HG03025 (cell line): ENCODE data around the gene SDHAF1.
A peak's percentile ranks its signal among the peaks of the same experiment; 100 is the strongest.
"Not testable (repeated sequence)": the region's sequence is repeated elsewhere in the genome, so short reads cannot be mapped to it uniquely, and the experiment has no call there.

Experiments
- ATAC-seq: cut with Tn5 transposase; IDR thresholded peaks from one replicate; pipeline ENCODE4 v1.9.1; 2021; ENCODE audit warnings: mild to moderate bottlenecking, moderate library complexity; ENCODE audit not compliant: unreplicated experiment, low FRiP score

SDHAF1 gene

GRCh38 chr19:36014012-36014924 lies 19.3 kb downstream of the SDHAF1 start, which contains the start of gene ALKBH6:
TSS of gene ALKBH6 (minus strand) at chr19:36014213. CDS start at chr19:36013397, 816 bp downstream.
- peak; percentile 94 for ATAC-seq

- ATAC-seq, result no peak
Measured at GRCh38 chr19:36019061-36019670, 24.2 kb downstream of the SDHAF1 start.

- ATAC-seq, result no peak
Measured at GRCh38 chr19:36023432-36023831, 28.4 kb downstream of the SDHAF1 start.

DNA sequence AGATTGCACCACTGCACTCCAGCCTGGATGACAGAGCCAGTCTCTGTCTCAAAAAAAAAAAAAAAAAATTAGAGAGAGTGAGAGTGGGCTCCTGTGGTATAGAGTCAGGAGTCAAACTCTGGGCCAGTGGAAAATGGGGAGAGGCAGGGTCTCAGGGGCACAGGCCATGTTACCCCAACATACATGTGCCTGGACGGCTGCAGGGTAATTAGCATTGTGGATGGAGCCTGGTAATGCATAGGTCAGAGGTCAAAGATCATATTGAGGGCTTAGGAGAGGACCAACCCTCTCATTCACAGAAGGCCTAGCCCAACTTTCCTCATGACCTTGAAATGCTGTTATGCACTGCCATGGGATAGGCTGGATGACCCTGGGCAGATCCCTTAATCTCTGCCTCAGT lies 30.6 kb downstream of the SDHAF1 start:
- no peak for ATAC-seq

DNA sequence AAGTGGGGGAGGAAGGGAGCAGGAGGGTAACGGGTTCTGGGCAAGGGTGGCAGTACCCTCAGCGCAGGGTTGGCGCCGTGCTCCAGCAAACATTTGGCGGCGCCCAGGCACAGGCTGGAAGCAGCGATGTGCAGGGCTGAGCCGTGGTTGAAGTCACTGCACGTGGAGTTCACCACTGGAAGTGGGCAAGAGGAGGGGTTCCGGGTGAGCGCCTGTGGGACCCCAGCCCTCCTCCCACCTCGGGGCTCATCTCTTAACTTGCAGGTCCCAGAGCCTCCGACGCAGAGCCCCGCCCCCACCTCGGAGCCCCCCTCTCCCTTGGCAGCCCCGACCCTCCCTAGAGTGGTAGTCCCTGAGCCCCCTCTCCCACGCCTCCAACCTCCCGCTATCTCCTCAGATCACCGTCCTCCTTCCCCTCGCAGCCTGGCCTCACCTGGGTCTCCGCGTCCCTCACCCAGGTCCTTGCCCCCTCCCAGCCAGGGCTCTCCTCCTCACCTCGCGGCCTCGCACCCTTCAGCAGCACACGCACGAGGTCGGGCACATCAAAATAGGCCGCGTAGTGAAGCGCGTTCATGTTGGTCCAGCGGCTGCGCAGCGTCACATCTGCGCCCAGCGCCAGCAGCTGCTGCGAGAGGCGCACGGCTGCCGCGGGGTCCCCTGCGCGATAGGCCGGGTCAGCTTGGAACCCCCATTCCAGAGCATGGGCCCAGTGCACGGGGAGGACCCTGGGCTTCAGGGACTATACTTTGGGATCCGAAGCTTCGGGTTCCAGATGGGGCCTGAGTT lies 31.3 kb downstream of the SDHAF1 start:
- no peak for ATAC-seq

- ATAC-seq, result no peak
Measured at GRCh38 chr19:36027696-36028095, 32.7 kb downstream of the SDHAF1 start.

GRCh38 chr19:36028313-36029041 lies 33.5 kb downstream of the SDHAF1 start:
- ATAC-seq, result no peak

GRCh38 chr19:36030264-36031148 lies 35.5 kb downstream of the SDHAF1 start:
- ATAC-seq, result no peak

DNA sequence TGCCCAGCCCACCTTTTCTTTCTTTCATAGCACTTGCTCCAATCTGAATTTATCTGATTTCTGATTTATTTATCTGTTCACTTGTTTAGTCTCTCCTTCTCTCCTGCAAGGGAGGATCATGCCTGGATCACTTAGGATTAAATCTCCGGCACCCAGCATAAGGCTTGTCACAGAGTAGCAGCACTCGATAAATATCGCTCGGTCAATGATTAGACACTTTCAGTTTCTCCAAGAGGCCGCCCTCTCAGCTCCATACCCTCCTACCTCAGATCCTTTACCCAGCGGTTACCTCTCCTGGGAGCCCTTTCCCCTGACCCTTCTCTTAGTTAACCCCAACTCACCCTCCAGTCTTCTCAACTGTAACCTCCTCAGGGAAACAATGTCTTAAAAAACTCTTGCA lies 36.3 kb downstream of the SDHAF1 start:
- no peak for ATAC-seq

DNA sequence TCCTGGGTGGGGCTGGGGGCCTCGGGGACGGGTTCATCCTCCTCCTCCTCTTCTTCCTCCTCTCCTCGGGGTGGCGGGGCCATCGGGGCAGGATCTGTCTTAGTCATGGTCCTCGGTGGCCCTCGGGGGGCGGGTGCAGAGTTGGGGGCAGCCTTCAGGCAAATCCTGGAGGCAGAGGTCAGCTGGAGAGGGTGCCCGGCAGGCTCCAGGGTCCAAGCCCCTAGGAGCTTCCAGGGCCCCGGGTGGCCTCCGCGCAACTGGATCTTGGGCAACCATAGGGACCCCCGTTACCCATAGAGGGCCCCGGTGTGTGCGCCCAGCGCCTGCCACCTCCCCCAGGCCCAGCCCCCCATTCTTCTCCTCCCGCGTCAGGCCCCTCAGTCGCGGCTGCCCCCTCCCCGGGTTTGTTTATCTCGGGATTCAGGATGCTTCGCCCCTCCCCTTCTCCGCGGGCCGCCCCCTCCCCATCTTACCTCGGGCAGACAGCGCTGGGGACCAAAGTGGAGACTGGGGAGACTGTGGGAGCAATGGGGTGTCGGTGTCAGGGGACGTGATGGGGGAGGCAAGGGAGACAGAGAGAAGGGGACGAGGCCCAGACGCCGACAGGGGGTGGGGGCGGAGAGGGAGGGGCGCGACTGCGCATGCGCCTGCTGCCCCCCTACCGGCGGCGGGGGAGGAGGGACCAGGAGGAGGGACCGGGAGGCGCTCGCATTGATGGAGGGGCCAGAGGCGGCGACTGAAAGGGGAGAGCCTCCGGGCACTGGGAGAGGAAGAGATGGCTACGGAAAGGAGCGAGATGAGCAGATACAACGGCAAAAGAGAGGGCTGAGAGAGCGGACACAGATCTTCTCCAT lies 37.5 kb downstream of the SDHAF1 start, which contains the start of gene CLIP3:
Gene CLIP3, minus strand, starts transcription at position 623 of the 854 bp plus-strand sequence. Its CDS starts 516 bp downstream, at position 107.
- no peak for ATAC-seq

GRCh38 chr19:36040495-36040894 lies 45.5 kb downstream of the SDHAF1 start:
- ATAC-seq, result no peak

DNA sequence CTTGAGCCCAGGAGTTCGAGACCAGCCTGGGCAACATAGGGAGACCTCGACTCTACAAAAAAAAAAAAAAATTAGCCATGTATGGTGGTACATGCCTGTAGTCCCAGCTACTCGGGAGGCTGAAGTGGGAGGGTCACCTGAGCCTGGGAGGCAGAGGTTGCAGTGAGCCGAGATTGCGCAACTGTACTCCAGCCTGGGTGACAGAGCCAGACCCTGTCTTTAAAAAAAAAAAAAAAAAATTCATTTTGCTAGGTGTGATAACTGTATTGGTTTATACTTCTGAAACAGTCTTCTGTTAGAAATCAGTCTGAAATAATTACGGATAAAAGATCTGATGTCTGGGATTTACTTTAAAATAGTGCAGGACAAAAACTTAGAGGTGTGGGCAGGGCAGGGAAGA lies 46.1 kb downstream of the SDHAF1 start:
- not testable (repeated sequence) for ATAC-seq

DNA sequence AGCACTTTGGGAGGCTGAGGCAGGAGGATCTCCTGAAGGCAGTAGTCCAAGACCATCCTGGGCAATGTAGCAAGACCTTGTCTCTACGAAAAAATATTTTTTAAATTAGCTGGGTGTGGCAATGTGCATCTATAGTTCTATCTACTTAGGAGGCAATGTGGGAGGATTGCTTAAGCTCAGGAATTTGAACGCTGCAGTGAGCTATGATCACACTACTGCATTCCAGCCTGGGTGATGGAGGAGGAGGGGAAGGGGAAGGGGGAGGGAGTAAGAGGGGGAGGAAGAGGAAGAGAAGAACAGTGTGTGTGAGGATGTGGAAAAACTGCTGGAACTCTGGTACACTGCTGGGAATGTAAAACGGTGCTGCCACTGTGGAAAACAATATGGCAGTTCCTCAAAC lies 46.8 kb downstream of the SDHAF1 start:
- no peak for ATAC-seq

GRCh38 chr19:36043952-36044351 lies 49.0 kb downstream of the SDHAF1 start:
- ATAC-seq, result no peak
